Keratinocyte (primary cell): ENCODE results near the gene CLDND1.

Experiments used
- CTCF ChIP-seq, 3 experiments: IDR thresholded peaks in 1 of 3; conservative IDR thresholded peaks in 1 of 3; optimal IDR thresholded peaks in 1 of 3; 2 replicates in 2 of 3; 3 replicates in 1 of 3; pipeline versions ENCODE3 to v1.5.1; 2011; ENCODE audit warnings: low read length in 3 of 3, mild to moderate bottlenecking in 3 of 3, moderate library complexity in 2 of 3, control low read depth in 1 of 3, inconsistent platforms in 1 of 3; ENCODE audit not compliant: insufficient read depth in 2 of 3; ENCODE audit errors: extremely low read depth in 1 of 3
- EZH2 ChIP-seq: IDR thresholded peaks from one replicate; pipeline ENCODE4 v1.6.1; 2012; ENCODE audit warnings: inconsistent platforms, mild to moderate bottlenecking, low read length, moderate library complexity

- no peak for TF ChIP-seq EZH2
- TF ChIP-seq CTCF (optimal IDR thresholded peaks at IDR 0.05 in 1 of 3, IDR thresholded peaks at IDR 0.05 in 1 of 3, conservative IDR thresholded peaks at IDR 0.05 in 1 of 3; ENCODE audit: extremely low read depth in 1 of 3, insufficient read depth in 2 of 3, low read length in 3 of 3): no peak
Measured at GRCh38 chr3:98568402-98568801, 45.7 kb upstream of the CLDND1 start.
